HK-2 (cell line): ENCODE measurements around the gene CACNA1G.

ENCODE experiments used
- DNase-seq: peaks from one replicate; pipeline ENCODE4 v3.0.0-alpha.2; 2018; ENCODE audit not compliant: unreplicated experiment

The CACNA1G gene

GRCh38 chr17:50651661-50652060 lies 91.1 kb downstream of the CACNA1G start:
- DNase-seq: no peak

- DNase-seq: no peak
These were observed 93.2 kb downstream of the CACNA1G start for GRCh38 chr17:50653738-50654137.

- DNase-seq: no peak
These were observed 96.0 kb downstream of the CACNA1G start for GRCh38 chr17:50656509-50656908.

GRCh38 chr17:50657054-50657453 lies 96.5 kb downstream of the CACNA1G start:
- no peak for DNase-seq

- no peak for DNase-seq
These were observed 97.1 kb downstream of the CACNA1G start for GRCh38 chr17:50657627-50658026.

GRCh38 chr17:50658616-50659015 lies 98.1 kb downstream of the CACNA1G start:
- DNase-seq: no peak

- no peak for DNase-seq
These were observed 98.7 kb downstream of the CACNA1G start for GRCh38 chr17:50659179-50659578.

- DNase-seq: no peak
These were observed 99.7 kb downstream of the CACNA1G start for GRCh38 chr17:50660042-50660886.

GRCh38 chr17:50660887-50661345 lies 100.4 kb downstream of the CACNA1G start:
- DNase-seq: no peak

- DNase-seq: no peak
These were observed 100.8 kb downstream of the CACNA1G start for GRCh38 chr17:50661348-50661747.

GRCh38 chr17:50661795-50662391 lies 101.4 kb downstream of the CACNA1G start:
- peak; percentile 76 for DNase-seq

GRCh38 chr17:50662632-50663225 lies 102.2 kb downstream of the CACNA1G start:
- no peak for DNase-seq

- DNase-seq: no peak
These were observed 103.4 kb downstream of the CACNA1G start for GRCh38 chr17:50663812-50664374.

GRCh38 chr17:50664788-50665458 lies 104.4 kb downstream of the CACNA1G start:
- no peak for DNase-seq

GRCh38 chr17:50665838-50666237 lies 105.3 kb downstream of the CACNA1G start:
- DNase-seq: no peak

- no peak for DNase-seq
These were observed 105.8 kb downstream of the CACNA1G start for GRCh38 chr17:50666316-50666715.

GRCh38 chr17:50667259-50668024 lies 106.9 kb downstream of the CACNA1G start:
- DNase-seq: no peak

GRCh38 chr17:50668025-50668837 lies 107.7 kb downstream of the CACNA1G start:
- DNase-seq: no peak

GRCh38 chr17:50668838-50669581 lies 108.5 kb downstream of the CACNA1G start:
- DNase-seq: no peak

- no peak for DNase-seq
These were observed 111.6 kb downstream of the CACNA1G start for GRCh38 chr17:50672071-50672470.
